IMR-90 (cell line): ENCODE data around the gene PRR36. TPM values are rescaled to one million over a fixed set of nuclear protein-coding genes. Genes with fewer than 3 reads are reported as not detected.

Experiments
- ATAC-seq: fragments of 200-7000 bp; cut with Tn5 transposase; 2 replicates; pipeline ENCODE4 v1.9.1; 2020; ENCODE audit warnings: low read depth, mild to moderate bottlenecking, moderate library complexity
- BruUV-seq: library from RNA; stranded (reverse); fragments of 400-500 nt; replicated peaks from 2 replicates; lab custom pipeline; 2021; lab: Mats Ljungman, UMichigan
- CTCF ChIA-PET: fragments of 300-600 bp; formaldehyde crosslinking; extraction: SDS; loops from one replicate; lab custom pipeline; 2021; ENCODE audit warnings: antibody characterized with exemption; lab: Yijun Ruan, JAX
- POLR2A ChIA-PET: fragments of 300-600 bp; sonication (Branson Sonifier 250); formaldehyde crosslinking; loops from one replicate; lab custom pipeline; 2022; ENCODE audit warnings: antibody characterized with exemption; ENCODE audit not compliant: unreplicated experiment; lab: Charles Lee
- DNase-seq: peaks from one replicate; pipeline ENCODE4 v3.0.0; 2013
- H2AFZ ChIP-seq: replicated peaks from 2 replicates; pipeline ENCODE3; 2013; ENCODE audit warnings: low read length, mild to moderate bottlenecking; ENCODE audit not compliant: poor library complexity
- H2AK5ac ChIP-seq: 2 replicates; pipeline ENCODE4 v1.6.1; 2013; ENCODE audit warnings: low read depth, low read length, inconsistent platforms
- H2AK9ac ChIP-seq: replicated peaks from 2 replicates; pipeline ENCODE3; 2013; ENCODE audit warnings: mild to moderate bottlenecking, low read depth, low read length, moderate library complexity; ENCODE audit not compliant: poor library complexity
- H2BK120ac ChIP-seq: 2 replicates; pipeline ENCODE4 v1.6.1; 2013; ENCODE audit warnings: low read depth, low read length, inconsistent platforms
- H2BK15ac ChIP-seq: 3 replicates; pipeline ENCODE4 v1.6.1; 2013; ENCODE audit warnings: low read depth, low read length, inconsistent platforms
- H2BK20ac ChIP-seq: 2 replicates; pipeline ENCODE4 v1.6.1; 2013; ENCODE audit warnings: low read depth, mild to moderate bottlenecking, inconsistent platforms, low read length, moderate library complexity
- H2BK5ac ChIP-seq: 2 replicates; pipeline ENCODE4 v1.6.1; 2013; ENCODE audit warnings: mild to moderate bottlenecking, low read depth, low read length, inconsistent platforms; ENCODE audit not compliant: poor library complexity, severe bottlenecking
- H3K14ac ChIP-seq: replicated peaks from 2 replicates; pipeline ENCODE4 v1.6.1; 2013; ENCODE audit warnings: low read depth, low read length, inconsistent platforms
- H3K18ac ChIP-seq: 2 replicates; pipeline ENCODE4 v1.6.1; 2013; ENCODE audit warnings: low read depth, low read length, control low read depth
- H3K23ac ChIP-seq: 2 replicates; pipeline ENCODE4 v1.6.1; 2013; ENCODE audit warnings: low read depth, low read length, inconsistent platforms
- H3K27ac ChIP-seq: 2 replicates; pipeline ENCODE4 v1.5.1; 2013; ENCODE audit warnings: mild to moderate bottlenecking, control low read depth, low read length; ENCODE audit not compliant: insufficient read depth
- H3K27me3 ChIP-seq: 2 replicates; pipeline ENCODE4 v1.6.1; 2013; ENCODE audit warnings: low read length; ENCODE audit not compliant: control insufficient read depth, insufficient read depth
- H3K36me3 ChIP-seq: 2 replicates; pipeline ENCODE4 v1.6.1; 2013; ENCODE audit warnings: low read length, mixed read lengths; ENCODE audit not compliant: control insufficient read depth, insufficient read depth
- H3K4ac ChIP-seq: 2 replicates; pipeline ENCODE4 v1.6.1; 2013; ENCODE audit warnings: low read depth, low read length, inconsistent platforms
- H3K4me1 ChIP-seq: 2 replicates; pipeline ENCODE4 v1.6.1; 2013; ENCODE audit warnings: low read length, mixed read lengths; ENCODE audit not compliant: control insufficient read depth, insufficient read depth
- H3K4me2 ChIP-seq: 2 replicates; pipeline ENCODE4 v1.6.1; 2013; ENCODE audit warnings: low read depth, mild to moderate bottlenecking, control low read depth, low read length, moderate library complexity
- H3K4me3 ChIP-seq: 2 replicates; pipeline ENCODE4 v1.5.1; 2013; ENCODE audit warnings: low read depth, mild to moderate bottlenecking, control low read depth, low read length, moderate library complexity; ENCODE audit not compliant: insufficient read depth
- H3K56ac ChIP-seq: 2 replicates; pipeline ENCODE4 v1.6.1; 2013; ENCODE audit warnings: low read length, inconsistent platforms; ENCODE audit not compliant: insufficient read depth; ENCODE audit errors: extremely low read depth
- H3K79me1 ChIP-seq, 2 experiments: 2 replicates each; pipeline ENCODE4 v1.6.1; 2013; ENCODE audit warnings: low read length in 2 of 2, inconsistent platforms in 1 of 2, low read depth in 1 of 2
- H3K9ac ChIP-seq: 2 replicates; pipeline ENCODE4 v1.6.1; 2013; ENCODE audit warnings: low read depth, low read length, control low read depth
- H3K9me1 ChIP-seq: 2 replicates; pipeline ENCODE4 v1.6.1; 2013; ENCODE audit warnings: low read length, inconsistent platforms; ENCODE audit not compliant: insufficient read depth
- H3K9me3 ChIP-seq: 2 replicates; pipeline ENCODE4 v1.6.1; 2013; ENCODE audit warnings: low read length; ENCODE audit not compliant: control insufficient read depth, insufficient read depth
- H4K20me1 ChIP-seq: 2 replicates; pipeline ENCODE4 v1.6.1; 2013; ENCODE audit warnings: low read length, inconsistent platforms; ENCODE audit not compliant: insufficient read depth
- H4K5ac ChIP-seq: 2 replicates; pipeline ENCODE4 v1.6.1; 2013; ENCODE audit warnings: mild to moderate bottlenecking, low read depth, low read length, control low read depth
- H4K8ac ChIP-seq, 2 experiments: 2 replicates each; pipeline ENCODE4 v1.6.1; 2013; ENCODE audit warnings: low read depth in 2 of 2, low read length in 2 of 2, control low read depth in 1 of 2, inconsistent platforms in 1 of 2
- H4K91ac ChIP-seq: 2 replicates; pipeline ENCODE4 v1.6.1; 2013; ENCODE audit warnings: low read depth, low read length, inconsistent platforms; ENCODE audit not compliant: insufficient read depth
- CEBPB ChIP-seq: IDR thresholded peaks from 2 replicates; pipeline ENCODE4 v1.6.1; 2012; ENCODE audit warnings: low read depth, low read length, improper control_type of control experiment
- MAFK ChIP-seq: IDR thresholded peaks from 2 replicates; pipeline ENCODE4 v1.6.1; 2012; ENCODE audit warnings: low read depth, low read length, improper control_type of control experiment
- POLR2A ChIP-seq: IDR thresholded peaks from 2 replicates; pipeline ENCODE4 v1.6.1; 2012; ENCODE audit warnings: mild to moderate bottlenecking, low read depth, low read length
- RCOR1 ChIP-seq: IDR thresholded peaks from 2 replicates; pipeline ENCODE4 v1.6.1; 2012; ENCODE audit warnings: mild to moderate bottlenecking, low read length, improper control_type of control experiment; ENCODE audit not compliant: insufficient replicate concordance
- SMC3 ChIP-seq: fragments of 150-350 bp; IDR thresholded peaks from 2 replicates; pipeline ENCODE4 v1.6.1; 2016; ENCODE audit warnings: low read depth, mild to moderate bottlenecking, antibody characterized with exemption, low read length, moderate library complexity
- WGBS, 2 experiments: methylation state at CpG; one replicate each; pipeline versions ENCODE4 v1.1.5 to v1.1.7; 2013; ENCODE audit warnings: missing lambda C conversion rate in 2 of 2; ENCODE audit not compliant: insufficient read length in 1 of 2; ENCODE audit errors: extremely low coverage in 2 of 2; 5-methylcytosine and 5-hydroxymethylcytosine counted together
- dilution Hi-C: fragments of 300-500 bp; cut with HindIII; formaldehyde crosslinking; loops from one replicate; pipeline ENCODE4 v1.14.3; 2018; ENCODE audit warnings: low sequenced_read_pairs; ENCODE audit not compliant: unreplicated experiment
- in situ Hi-C: fragments of 300-500 bp; cut with MboI; formaldehyde crosslinking; loops from 3 replicates; pipeline ENCODE4 v1.14.3; 2019; ENCODE audit warnings: low sequenced_read_pairs, inconsistent platforms, mixed read lengths
- intact Hi-C: fragments of 100-400 bp; cut with micrococcal nuclease; formaldehyde crosslinking; loops from 2 replicates; pipeline ENCODE4 v1.10.0; 2022
- polyA plus RNA-seq, 3 experiments: library from polyadenylated mRNA; depleted of rRNA; stranded (reverse); fragments of >200 nt; gene quantifications; 2 replicates each; pipeline ENCODE4 v1.2.3, GENCODE V29; 2012; ENCODE audit warnings: low replicate concordance in 1 of 3
- total RNA-seq: library from RNA; depleted of rRNA; stranded (reverse); fragments of >200 nt; gene quantifications from 2 replicates; pipeline ENCODE4 v1.2.3, GENCODE V29; 2012
- TF ChIP-seq, protein P1 (sequence below): fragments of 150-350 bp; IDR thresholded peaks from 2 replicates; pipeline ENCODE4 v1.6.1; 2017; ENCODE audit warnings: mild to moderate bottlenecking, antibody characterized with exemption, low read length, low read depth
- TF ChIP-seq, protein P2 (sequence below): fragments of 150-350 bp; IDR thresholded peaks from 2 replicates; pipeline ENCODE4 v1.6.1; 2016; ENCODE audit warnings: low read depth, mild to moderate bottlenecking, low read length, moderate library complexity, borderline replicate concordance

The PRR36 gene
- total and polyA plus RNA-seq, 2 of the 4 experiments (the other 2 are of a cell fraction), result 0.02 TPM; not detected in 1

DNA sequence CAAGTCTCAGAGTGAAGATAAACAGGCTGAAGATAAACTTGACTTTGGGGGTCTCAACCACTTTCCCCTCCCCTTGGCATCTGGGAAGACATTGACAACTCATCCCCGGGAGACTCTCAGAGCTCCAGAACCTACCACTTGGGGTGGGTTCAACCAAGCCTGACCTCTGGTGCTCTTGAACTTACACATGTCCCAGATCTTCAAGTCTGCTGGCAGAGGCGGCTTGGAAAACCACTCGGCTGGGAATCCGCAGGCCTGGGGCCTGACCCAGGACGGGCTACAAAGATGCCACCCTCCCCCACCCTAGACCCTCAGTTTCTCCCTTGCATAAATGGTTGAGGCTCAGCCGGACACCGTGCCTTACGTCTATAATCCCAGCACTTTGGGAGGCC, 14.6 kb upstream of the PRR36 start:
- H3K9me1 ChIP-seq, result 0 out of 2 replicates have a peak, but pooled peaks cover 2% of the 10 kb centered on the region
- dilution Hi-C loops (no loop called here), in situ Hi-C loops (no loop called here), intact Hi-C loops (no loop called here)
- peak overlapping the region; percentile 81 to 89 for H4K8ac ChIP-seq
- peak overlapping the region; percentile 79 for H3K4me3 ChIP-seq
- DNase-seq (no peak), ATAC-seq (peak; percentile 3)
- H3K9ac ChIP-seq, result peak overlapping the region; percentile 73
- peaks cover 4% of the 10 kb centered on the region; the same call in 1 of the 2 replicates for H3K4me1 ChIP-seq
- H3K27me3 ChIP-seq, result no peaks in the 10 kb centered on the region
- peak overlapping the region; percentile 91 for H2AFZ ChIP-seq
- no peak overlapping the region for H2BK20ac ChIP-seq
- H2BK15ac ChIP-seq, result no peak overlapping the region
- peaks cover 6 to 31% of the 10 kb centered on the region in 2 experiments for H3K79me1 ChIP-seq
- peak overlapping the region; percentile 89 for H3K14ac ChIP-seq
- H3K27ac ChIP-seq, result peak overlapping the region; percentile 40; the same call in 1 of the 2 replicates
- WGBS, 2 experiments, result 55% methylated on average over 4 of the region's 8 CpGs; no CpG with 5 or more reads in 1 of the 2 experiments
- peak overlapping the region; percentile 35 for H2BK5ac ChIP-seq
- peak overlapping the region; percentile 58 for H3K4ac ChIP-seq
- no peaks in the 10 kb centered on the region for H3K9me3 ChIP-seq
- ChIA-PET CTCF (interaction anchor here (0.9 kb wide), 1 partner anchor 15 kb away, joined by 3 read pairs; the partner anchor contains the start of gene MAP2K7), POLR2A (no interaction called here)
- peak overlapping the region; percentile 70 for H2AK5ac ChIP-seq
- H3K18ac ChIP-seq, result no peak overlapping the region
- H4K5ac ChIP-seq, result no peak overlapping the region
- H3K36me3 ChIP-seq, result no peaks in the 10 kb centered on the region
- H3K23ac ChIP-seq, result peak overlapping the region; percentile 31; the same call in 1 of the 2 replicates
- peak overlapping the region; percentile 94 for H2AK9ac ChIP-seq
- H4K91ac ChIP-seq, result peak overlapping the region; percentile 52; the same call in 1 of the 2 replicates
- 0 out of 2 replicates have a peak overlapping the region, but pooled peaks have one; percentile 3 for H3K56ac ChIP-seq
- H4K20me1 ChIP-seq, result no peaks in the 10 kb centered on the region
- H2BK120ac ChIP-seq, result peak overlapping the region; percentile 36; the same call in 1 of the 2 replicates
- BruUV-seq, result no TSS peak
- TF ChIP-seq, protein P1, sequence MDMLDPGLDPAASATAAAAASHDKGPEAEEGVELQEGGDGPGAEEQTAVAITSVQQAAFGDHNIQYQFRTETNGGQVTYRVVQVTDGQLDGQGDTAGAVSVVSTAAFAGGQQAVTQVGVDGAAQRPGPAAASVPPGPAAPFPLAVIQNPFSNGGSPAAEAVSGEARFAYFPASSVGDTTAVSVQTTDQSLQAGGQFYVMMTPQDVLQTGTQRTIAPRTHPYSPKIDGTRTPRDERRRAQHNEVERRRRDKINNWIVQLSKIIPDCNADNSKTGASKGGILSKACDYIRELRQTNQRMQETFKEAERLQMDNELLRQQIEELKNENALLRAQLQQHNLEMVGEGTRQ, result no peak
- TF ChIP-seq MAFK, result no peak
- TF ChIP-seq CEBPB, result no peak
- no peak for TF ChIP-seq POLR2A
- no peak for TF ChIP-seq RCOR1
- no peak for TF ChIP-seq SMC3
- TF ChIP-seq, protein P2, sequence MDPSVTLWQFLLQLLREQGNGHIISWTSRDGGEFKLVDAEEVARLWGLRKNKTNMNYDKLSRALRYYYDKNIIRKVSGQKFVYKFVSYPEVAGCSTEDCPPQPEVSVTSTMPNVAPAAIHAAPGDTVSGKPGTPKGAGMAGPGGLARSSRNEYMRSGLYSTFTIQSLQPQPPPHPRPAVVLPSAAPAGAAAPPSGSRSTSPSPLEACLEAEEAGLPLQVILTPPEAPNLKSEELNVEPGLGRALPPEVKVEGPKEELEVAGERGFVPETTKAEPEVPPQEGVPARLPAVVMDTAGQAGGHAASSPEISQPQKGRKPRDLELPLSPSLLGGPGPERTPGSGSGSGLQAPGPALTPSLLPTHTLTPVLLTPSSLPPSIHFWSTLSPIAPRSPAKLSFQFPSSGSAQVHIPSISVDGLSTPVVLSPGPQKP, result no peak
- peak overlapping the region; percentile 79 for H3K4me2 ChIP-seq
